Astrocyte (in vitro differentiated cells and primary cell): Measurements from ENCODE around the gene RBM23.

Experiments used
- CTCF ChIP-seq: IDR thresholded peaks from 2 replicates; pipeline ENCODE4 v1.5.1; 2011; ENCODE audit warnings: low read depth, mild to moderate bottlenecking, inconsistent platforms, low read length, moderate library complexity; ENCODE audit not compliant: insufficient read depth
- EZH2 ChIP-seq: IDR thresholded peaks from 2 replicates; pipeline ENCODE4 v1.6.1; 2012; ENCODE audit warnings: mild to moderate bottlenecking, low read length, inconsistent platforms; ENCODE audit not compliant: insufficient read depth

- no peak for TF ChIP-seq CTCF
- TF ChIP-seq EZH2 = no peak
Measured at GRCh38 chr14:22897357-22897756, 21.6 kb downstream of the RBM23 start.
